ENCODE data around the gene THAP7. TPM values are rescaled to one million over a fixed set of nuclear protein-coding genes. Genes with fewer than 3 reads are reported as not detected.

The THAP7 gene
- total and polyA plus RNA-seq, 2 of the 4 experiments (the other 2 are of a cell fraction): 14.2 to 19.8 TPM

DNA sequence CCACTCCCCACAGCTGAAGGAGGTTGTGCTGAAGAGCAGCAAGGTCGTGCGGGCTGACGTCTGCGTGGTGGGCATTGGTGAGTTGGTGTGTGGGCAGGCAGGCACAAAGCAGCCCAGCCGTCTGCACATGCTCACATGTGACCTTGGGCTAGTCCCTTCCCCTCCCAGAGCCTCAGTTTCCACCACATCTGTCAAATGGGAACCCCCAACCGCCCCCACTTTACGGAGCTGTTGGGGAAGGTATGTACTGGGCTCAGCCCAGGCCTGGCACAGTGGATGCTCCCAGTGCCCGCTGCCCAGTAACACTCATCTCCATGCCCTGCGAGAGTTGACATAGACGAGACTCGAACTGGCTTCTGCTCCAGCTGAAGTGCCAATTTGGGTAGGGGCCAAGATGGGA lies 24.9 kb downstream of the THAP7 start:
- Histone ChIP-seq H4K20me1 (ENCODE audit: insufficient read depth, low read length) (no peaks in the 10 kb centered on the region), H4K8ac (ENCODE audit: low read depth in 2 of 2, low read length in 2 of 2) (no peak overlapping the region), H3K36me3 (ENCODE audit: control insufficient read depth, insufficient read depth, low read length) (no peaks in the 10 kb centered on the region), H2BK15ac (ENCODE audit: low read depth, low read length) (no peak overlapping the region), H2BK120ac (ENCODE audit: low read depth, low read length) (no peak overlapping the region), H3K4me3 (ENCODE audit: insufficient read depth, low read depth, low read length) (no peak overlapping the region), H3K18ac (ENCODE audit: low read depth, low read length) (no peak overlapping the region), H2AK5ac (ENCODE audit: low read depth, low read length) (no peak overlapping the region), H3K4me1 (ENCODE audit: control insufficient read depth, insufficient read depth, low read length) (peaks cover 5% of the 10 kb centered on the region), H2AK9ac (replicated peaks; ENCODE audit: low read depth, low read length, poor library complexity) (no peak overlapping the region), H3K79me1 (ENCODE audit: low read depth in 1 of 2, low read length in 2 of 2) (peaks cover 5 to 13% of the 10 kb centered on the region in 2 experiments; a peak in 3 of 4 replicates), H2AFZ (replicated peaks; ENCODE audit: low read length, poor library complexity) (no peak overlapping the region), H3K14ac (replicated peaks; ENCODE audit: low read depth, low read length) (no peak overlapping the region), H3K4ac (ENCODE audit: low read depth, low read length) (no peak overlapping the region), H3K23ac (ENCODE audit: low read depth, low read length) (no peak overlapping the region), H3K9me3 (ENCODE audit: control insufficient read depth, insufficient read depth, low read length) (peaks cover 10% of the 10 kb centered on the region), H3K27me3 (ENCODE audit: control insufficient read depth, insufficient read depth, low read length) (peaks cover 2% of the 10 kb centered on the region; the same call in 1 of the 2 replicates), H2BK20ac (ENCODE audit: low read depth, low read length) (no peak overlapping the region), H4K91ac (ENCODE audit: insufficient read depth, low read depth, low read length) (no peak overlapping the region), H3K9ac (ENCODE audit: low read depth, low read length) (no peak overlapping the region), H3K56ac (ENCODE audit: extremely low read depth, insufficient read depth, low read length) (no peak overlapping the region), H3K4me2 (ENCODE audit: low read depth, low read length) (no peak overlapping the region), H3K27ac (ENCODE audit: insufficient read depth, low read length) (no peak overlapping the region), H3K9me1 (ENCODE audit: insufficient read depth, low read length) (peaks cover 19% of the 10 kb centered on the region; the same call in 1 of the 2 replicates), H4K5ac (ENCODE audit: low read depth, low read length) (no peak overlapping the region), H2BK5ac (ENCODE audit: low read depth, low read length, poor library complexity, severe bottlenecking) (no peak overlapping the region)
- ATAC-seq (ENCODE audit: low read depth) (no peak), DNase-seq (no peak)
- no TSS peak for BruUV-seq (replicated peaks)
- POLR2A ChIA-PET (ENCODE audit: unreplicated experiment): no interaction called here
- no peak for TF ChIP-seq RAD21 (IDR thresholded peaks at IDR 0.05; ENCODE audit: low read length)
- TF ChIP-seq RCOR1 (IDR thresholded peaks at IDR 0.05; ENCODE audit: insufficient replicate concordance, low read length): no peak
- no peak for TF ChIP-seq SMC3 (IDR thresholded peaks at IDR 0.05; ENCODE audit: low read depth, low read length)
- TF ChIP-seq NFE2L2 (IDR thresholded peaks at IDR 0.05; ENCODE audit: low read depth, low read length): no peak
- TF ChIP-seq, protein P1, sequence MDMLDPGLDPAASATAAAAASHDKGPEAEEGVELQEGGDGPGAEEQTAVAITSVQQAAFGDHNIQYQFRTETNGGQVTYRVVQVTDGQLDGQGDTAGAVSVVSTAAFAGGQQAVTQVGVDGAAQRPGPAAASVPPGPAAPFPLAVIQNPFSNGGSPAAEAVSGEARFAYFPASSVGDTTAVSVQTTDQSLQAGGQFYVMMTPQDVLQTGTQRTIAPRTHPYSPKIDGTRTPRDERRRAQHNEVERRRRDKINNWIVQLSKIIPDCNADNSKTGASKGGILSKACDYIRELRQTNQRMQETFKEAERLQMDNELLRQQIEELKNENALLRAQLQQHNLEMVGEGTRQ (IDR thresholded peaks at IDR 0.05; ENCODE audit: low read depth, low read length): no peak
- TF ChIP-seq BHLHE40 (IDR thresholded peaks at IDR 0.05; ENCODE audit: low read depth, low read length): no peak
- no peak for TF ChIP-seq FOS (IDR thresholded peaks at IDR 0.05; ENCODE audit: low read depth, low read length)
- TF ChIP-seq, protein P2, sequence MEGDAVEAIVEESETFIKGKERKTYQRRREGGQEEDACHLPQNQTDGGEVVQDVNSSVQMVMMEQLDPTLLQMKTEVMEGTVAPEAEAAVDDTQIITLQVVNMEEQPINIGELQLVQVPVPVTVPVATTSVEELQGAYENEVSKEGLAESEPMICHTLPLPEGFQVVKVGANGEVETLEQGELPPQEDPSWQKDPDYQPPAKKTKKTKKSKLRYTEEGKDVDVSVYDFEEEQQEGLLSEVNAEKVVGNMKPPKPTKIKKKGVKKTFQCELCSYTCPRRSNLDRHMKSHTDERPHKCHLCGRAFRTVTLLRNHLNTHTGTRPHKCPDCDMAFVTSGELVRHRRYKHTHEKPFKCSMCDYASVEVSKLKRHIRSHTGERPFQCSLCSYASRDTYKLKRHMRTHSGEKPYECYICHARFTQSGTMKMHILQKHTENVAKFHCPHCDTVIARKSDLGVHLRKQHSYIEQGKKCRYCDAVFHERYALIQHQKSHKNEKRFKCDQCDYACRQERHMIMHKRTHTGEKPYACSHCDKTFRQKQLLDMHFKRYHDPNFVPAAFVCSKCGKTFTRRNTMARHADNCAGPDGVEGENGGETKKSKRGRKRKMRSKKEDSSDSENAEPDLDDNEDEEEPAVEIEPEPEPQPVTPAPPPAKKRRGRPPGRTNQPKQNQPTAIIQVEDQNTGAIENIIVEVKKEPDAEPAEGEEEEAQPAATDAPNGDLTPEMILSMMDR (conservative IDR thresholded peaks at IDR 0.05; ENCODE audit: low read depth, low read length): no peak
- no peak for TF ChIP-seq RFX5 (IDR thresholded peaks at IDR 0.05; ENCODE audit: low read depth, low read length)
- TF ChIP-seq POLR2A (IDR thresholded peaks at IDR 0.05; ENCODE audit: low read depth, low read length): no peak
- no peak for TF ChIP-seq MAZ (IDR thresholded peaks at IDR 0.05; ENCODE audit: borderline replicate concordance, low read depth, low read length)
- TF ChIP-seq CHD1 (IDR thresholded peaks at IDR 0.05; ENCODE audit: low read depth, low read length): no peak
- intact Hi-C loops (cut with micrococcal nuclease): no loop called here
- in situ Hi-C loops (cut with MboI; ENCODE audit: low sequenced_read_pairs): no loop called here
- dilution Hi-C loops (cut with HindIII; ENCODE audit: low sequenced_read_pairs, unreplicated experiment): no loop called here
- CTCF ChIA-PET: no interaction called here
- no CpG with 5 or more reads among the region's 11 CpGs for WGBS, 2 experiments (ENCODE audit: extremely low coverage in 2 of 2, insufficient read length in 1 of 2)
